HG02798 (cell line): ENCODE measurements around the gene CD151.
A peak's percentile ranks its signal among the peaks of the same experiment; 100 is the strongest.

ENCODE experiments used
- ATAC-seq: cut with Tn5 transposase; IDR thresholded peaks from one replicate; pipeline ENCODE4 v1.9.1; 2021; ENCODE audit warnings: mild to moderate bottlenecking; ENCODE audit not compliant: unreplicated experiment, poor library complexity

The CD151 gene

GRCh38 chr11:813072-813455 is 19.7 kb upstream of the CD151 start:
- ATAC-seq: no peak

GRCh38 chr11:813456-814096 is 19.2 kb upstream of the CD151 start:
- ATAC-seq: no peak

GRCh38 chr11:815675-816432 is 16.9 kb upstream of the CD151 start:
- no peak for ATAC-seq

GRCh38 chr11:816433-816779 is 16.3 kb upstream of the CD151 start:
- ATAC-seq: no peak

- no peak for ATAC-seq
These were observed 14.2 kb upstream of the CD151 start, which contains the start of gene PNPLA2 for GRCh38 chr11:818396-819128. Gene PNPLA2 (plus strand): TSS chr11:818914. CDS start chr11:819719, 805 bp downstream.

GRCh38 chr11:819129-819931 is 13.4 kb upstream of the CD151 start:
- ATAC-seq: peak; percentile 73

- ATAC-seq: peak; percentile 68
These were observed 12.7 kb upstream of the CD151 start for GRCh38 chr11:819943-820649.

GRCh38 chr11:820655-821511 is 11.9 kb upstream of the CD151 start:
- ATAC-seq: no peak

GRCh38 chr11:821512-822371 is 11.0 kb upstream of the CD151 start:
- no peak for ATAC-seq

GRCh38 chr11:823441-824291 is 9.1 kb upstream of the CD151 start:
- ATAC-seq: no peak

GRCh38 chr11:824292-824880 is 8.4 kb upstream of the CD151 start:
- ATAC-seq: no peak

- no peak for ATAC-seq
These were observed 7.8 kb upstream of the CD151 start for GRCh38 chr11:824942-825341.

- no peak for ATAC-seq
These were observed 7.2 kb upstream of the CD151 start for GRCh38 chr11:825366-826226.

- no peak for ATAC-seq
These were observed 6.5 kb upstream of the CD151 start for GRCh38 chr11:826227-826621.

- no peak for ATAC-seq
These were observed 6.0 kb upstream of the CD151 start for GRCh38 chr11:826836-827145.
